Natural killer cell (primary cell): ENCODE measurements around the gene PPP3CA. TPM values are rescaled to one million over a fixed set of nuclear protein-coding genes. Genes with fewer than 3 reads are reported as not detected.
A peak's percentile ranks its signal among the peaks of the same experiment; 100 is the strongest.

ENCODE experiments used
- ATAC-seq, 3 donors: fragments of 150-1000 bp in 2 of 3; fragments of 200-7000 bp in 1 of 3; cut with Tn5 transposase; 1 replicate in 1 of 3; 2 replicates in 2 of 3; pipeline ENCODE4 v1.10.0; 2021; ENCODE audit warnings: mild to moderate bottlenecking in 2 of 3, moderate library complexity in 2 of 3
- DNase-seq, 2 donors: peaks; one replicate each; pipeline versions ENCODE4 v3.0.0 to v3.0.0-alpha.2; 2013 to 2021; ENCODE audit warnings: mixed read lengths in 1 of 2
- H3K27ac ChIP-seq: one replicate; pipeline ENCODE4 v1.5.1; 2013; ENCODE audit warnings: mild to moderate bottlenecking, low read length
- H3K27me3 ChIP-seq: one replicate; pipeline ENCODE4 v1.6.1; 2013; ENCODE audit warnings: low read length; ENCODE audit not compliant: control insufficient read depth, insufficient read depth
- H3K36me3 ChIP-seq: one replicate; pipeline ENCODE4 v1.6.1; 2013; ENCODE audit warnings: low read length; ENCODE audit not compliant: control insufficient read depth, insufficient read depth
- H3K4me1 ChIP-seq: one replicate; pipeline ENCODE4 v1.6.1; 2013; ENCODE audit warnings: low read length; ENCODE audit not compliant: control insufficient read depth, insufficient read depth
- H3K4me3 ChIP-seq: one replicate; pipeline ENCODE4 v1.5.1; 2013; ENCODE audit warnings: low read length
- H3K9me3 ChIP-seq: one replicate; pipeline ENCODE4 v1.6.1; 2013; ENCODE audit warnings: low read length; ENCODE audit not compliant: control insufficient read depth, insufficient read depth
- H3K27ac Mint-ChIP-seq, 2 donors: one replicate each; pipeline ENCODE4 v1.8.0; 2022; ENCODE audit warnings: mild to moderate bottlenecking in 2 of 2, mixed read lengths in 2 of 2, moderate library complexity in 1 of 2
- H3K27me3 Mint-ChIP-seq, 2 donors: one replicate each; pipeline ENCODE4 v1.8.0; 2022; ENCODE audit warnings: low read depth in 2 of 2, mixed read lengths in 2 of 2
- H3K36me3 Mint-ChIP-seq: one replicate; pipeline ENCODE4 v1.8.0; 2022; ENCODE audit warnings: mixed read lengths
- H3K4me1 Mint-ChIP-seq, 2 donors: one replicate each; pipeline ENCODE4 v1.8.0; 2022; ENCODE audit warnings: mixed read lengths in 2 of 2
- H3K4me3 Mint-ChIP-seq: one replicate; pipeline ENCODE4 v1.8.0; 2022; ENCODE audit warnings: mild to moderate bottlenecking, moderate library complexity, mixed read lengths
- H3K9me3 Mint-ChIP-seq, 2 donors: one replicate each; pipeline ENCODE4 v1.8.0; 2022; ENCODE audit warnings: mixed read lengths in 2 of 2
- WGBS: methylation state at CpG from one replicate; pipeline ENCODE4 v1.1.7; 2013; ENCODE audit warnings: missing lambda C conversion rate; ENCODE audit not compliant: insufficient coverage; 5-methylcytosine and 5-hydroxymethylcytosine counted together
- intact Hi-C: fragments of 100-400 bp; cut with micrococcal nuclease; formaldehyde crosslinking; loops from one replicate; pipeline ENCODE4 v1.14.2; 2022
- total RNA-seq, 4 donors: library from RNA; stranded (reverse); fragments of 120-200 nt in 1 of 4; gene quantifications; one replicate each; pipeline versions ENCODE4 v1.2.3 to v1.2.4, GENCODE V29; 2013 to 2022
- TF ChIP-seq, protein P1 (sequence below): fragments of 200-600 bp; IDR thresholded peaks from one replicate; pipeline ENCODE4 v1.8.0; 2022; ENCODE audit warnings: antibody characterized with exemption

PPP3CA gene
- total RNA-seq, 3 donors from 2014 or later (not counting 1 experiment from before 2014, with no cell fraction given) = 53.1 to 73.1 (median 58.0) TPM

DNA sequence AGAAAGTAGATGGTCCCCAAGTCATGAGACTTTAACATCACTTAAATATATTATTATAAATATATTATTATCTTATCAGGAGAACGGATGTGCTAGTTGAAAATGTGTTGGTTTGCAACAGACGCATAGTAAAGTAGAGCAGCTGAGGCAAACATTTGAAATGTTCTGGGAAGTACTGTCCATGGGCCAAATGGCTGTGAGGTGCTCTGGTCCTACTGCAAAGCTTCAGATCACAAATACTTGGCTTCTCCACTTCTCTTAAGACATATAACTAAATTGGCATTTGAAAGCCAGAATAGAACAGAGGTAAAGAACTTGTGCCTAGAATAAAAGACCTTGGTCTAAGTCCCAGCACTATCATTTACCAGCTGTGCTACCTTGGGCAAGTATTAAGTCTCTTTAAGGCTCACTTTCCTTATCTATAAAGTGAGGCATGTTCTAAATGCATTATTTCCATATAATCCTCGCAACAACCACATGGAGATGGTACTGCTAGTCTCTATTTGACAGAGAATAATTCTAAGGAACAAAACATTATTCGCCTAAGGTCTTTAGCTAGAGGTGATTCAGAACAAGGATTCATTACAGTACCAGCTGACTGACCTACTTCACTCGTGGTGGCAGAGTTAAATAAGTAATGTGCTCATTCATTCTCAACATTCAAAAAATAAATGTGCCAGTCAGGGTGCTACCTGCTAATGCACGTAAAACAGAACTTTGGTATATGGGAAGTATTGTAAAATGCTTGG, 297.1 kb downstream of the PPP3CA start:
- no peak overlapping the region for H3K4me3 ChIP-seq
- H3K4me1 ChIP-seq = no peaks in the 10 kb centered on the region
- no peaks in the 10 kb centered on the region for H3K9me3 ChIP-seq
- 85% methylated on average over 5 of the region's 6 CpGs for WGBS
- H3K27ac ChIP-seq = no peak overlapping the region
- peaks cover 2% of the 10 kb centered on the region for H3K36me3 Mint-ChIP-seq
- no peaks in the 10 kb centered on the region for H3K9me3 Mint-ChIP-seq
- DNase-seq (no peak), ATAC-seq (no peak)
- intact Hi-C loops = no loop called here
- no peaks in the 10 kb centered on the region for H3K27me3 ChIP-seq
- TF ChIP-seq, protein P1, sequence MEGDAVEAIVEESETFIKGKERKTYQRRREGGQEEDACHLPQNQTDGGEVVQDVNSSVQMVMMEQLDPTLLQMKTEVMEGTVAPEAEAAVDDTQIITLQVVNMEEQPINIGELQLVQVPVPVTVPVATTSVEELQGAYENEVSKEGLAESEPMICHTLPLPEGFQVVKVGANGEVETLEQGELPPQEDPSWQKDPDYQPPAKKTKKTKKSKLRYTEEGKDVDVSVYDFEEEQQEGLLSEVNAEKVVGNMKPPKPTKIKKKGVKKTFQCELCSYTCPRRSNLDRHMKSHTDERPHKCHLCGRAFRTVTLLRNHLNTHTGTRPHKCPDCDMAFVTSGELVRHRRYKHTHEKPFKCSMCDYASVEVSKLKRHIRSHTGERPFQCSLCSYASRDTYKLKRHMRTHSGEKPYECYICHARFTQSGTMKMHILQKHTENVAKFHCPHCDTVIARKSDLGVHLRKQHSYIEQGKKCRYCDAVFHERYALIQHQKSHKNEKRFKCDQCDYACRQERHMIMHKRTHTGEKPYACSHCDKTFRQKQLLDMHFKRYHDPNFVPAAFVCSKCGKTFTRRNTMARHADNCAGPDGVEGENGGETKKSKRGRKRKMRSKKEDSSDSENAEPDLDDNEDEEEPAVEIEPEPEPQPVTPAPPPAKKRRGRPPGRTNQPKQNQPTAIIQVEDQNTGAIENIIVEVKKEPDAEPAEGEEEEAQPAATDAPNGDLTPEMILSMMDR = no peak
- H3K4me1 Mint-ChIP-seq = peaks cover 13 to 17% of the 10 kb centered on the region in 2 donors
- H3K27ac Mint-ChIP-seq = peak overlapping the region in 1 of 2 donors; percentile 20
- H3K27me3 Mint-ChIP-seq = no peaks in the 10 kb centered on the region
- H3K4me3 Mint-ChIP-seq = no peak overlapping the region
- peaks cover 3% of the 10 kb centered on the region for H3K36me3 ChIP-seq

DNA sequence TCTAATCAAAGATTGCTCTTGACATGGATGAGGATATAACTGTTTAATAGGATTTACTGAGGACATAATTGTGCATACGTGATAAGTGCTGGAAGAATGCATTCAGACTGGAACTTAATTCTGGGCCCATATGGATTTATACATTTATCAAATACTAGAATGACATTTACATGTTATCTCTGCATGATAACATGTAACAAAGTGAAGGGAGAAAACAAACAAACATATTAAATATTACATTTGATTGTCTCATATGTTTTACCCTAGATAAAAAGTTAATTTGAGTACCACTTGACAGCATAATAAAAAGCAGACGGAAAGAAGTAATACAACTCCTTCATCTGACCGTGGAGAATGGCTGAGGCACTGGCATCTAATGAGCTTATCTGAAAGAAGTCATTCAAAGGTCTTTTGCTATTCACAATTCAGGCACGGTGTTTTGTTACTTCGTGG, 297.8 kb downstream of the PPP3CA start:
- H3K27ac Mint-ChIP-seq = no peak overlapping the region
- ATAC-seq (no peak), DNase-seq (no peak)
- H3K9me3 Mint-ChIP-seq = no peaks in the 10 kb centered on the region
- intact Hi-C loops = loop anchor here (5.0 kb wide), 1 partner anchor 37 kb away; no protein-coding TSS in a partner anchor
- Histone ChIP-seq H3K27ac (no peak overlapping the region), H3K9me3 (no peaks in the 10 kb centered on the region), H3K4me3 (no peak overlapping the region), H3K4me1 (no peaks in the 10 kb centered on the region), H3K27me3 (no peaks in the 10 kb centered on the region), H3K36me3 (peaks cover 8% of the 10 kb centered on the region)
- TF ChIP-seq, protein P1 = no peak
- peaks cover 19 to 20% of the 10 kb centered on the region in 2 donors for H3K4me1 Mint-ChIP-seq
- WGBS = 95% methylated on average over 4 of the region's 5 CpGs
- H3K4me3 Mint-ChIP-seq = no peak overlapping the region
- H3K27me3 Mint-ChIP-seq = no peaks in the 10 kb centered on the region
- H3K36me3 Mint-ChIP-seq = peaks cover 9% of the 10 kb centered on the region

DNA sequence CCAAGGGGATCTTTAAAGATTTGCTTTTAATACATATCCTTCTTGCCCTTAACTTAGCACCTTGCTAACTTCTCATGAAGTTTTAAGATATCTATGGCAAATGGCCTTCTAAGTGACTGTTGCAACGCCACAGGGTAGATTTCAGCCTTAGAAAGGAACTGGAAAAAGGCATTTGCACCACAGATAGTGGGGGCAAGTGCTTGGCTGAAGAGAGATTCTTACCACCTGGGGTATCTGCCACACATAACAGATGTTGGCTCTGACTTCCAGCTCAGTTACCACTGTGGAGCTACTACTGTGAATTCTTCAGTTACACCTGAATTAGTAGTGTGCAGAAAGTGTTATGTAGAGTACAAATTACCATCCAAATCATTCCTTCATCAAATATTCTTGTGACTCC, 302.6 kb downstream of the PPP3CA start:
- Histone ChIP-seq H3K36me3 (peaks cover 8% of the 10 kb centered on the region), H3K9me3 (no peaks in the 10 kb centered on the region), H3K4me3 (no peak overlapping the region), H3K27ac (no peak overlapping the region), H3K27me3 (no peaks in the 10 kb centered on the region), H3K4me1 (no peaks in the 10 kb centered on the region)
- DNase-seq (no peak), ATAC-seq (no peak)
- no peak overlapping the region for H3K27ac Mint-ChIP-seq
- WGBS = 94% methylated on average over 1 of the region's 1 CpG
- H3K36me3 Mint-ChIP-seq = peaks cover 10% of the 10 kb centered on the region
- H3K4me1 Mint-ChIP-seq = peaks cover 21 to 22% of the 10 kb centered on the region in 2 donors
- no peaks in the 10 kb centered on the region for H3K27me3 Mint-ChIP-seq
- no peak overlapping the region for H3K4me3 Mint-ChIP-seq
- H3K9me3 Mint-ChIP-seq = no peaks in the 10 kb centered on the region
- TF ChIP-seq, protein P1 = no peak
- intact Hi-C loops = loop anchor here (5.0 kb wide), 1 partner anchor 32 kb away; no protein-coding TSS in a partner anchor
